ENCODE measurements around the gene KDM5C. TPM values are rescaled to one million over a fixed set of nuclear protein-coding genes. Genes with fewer than 3 reads are reported as not detected.

KDM5C gene
- total and polyA plus RNA-seq, 8 donors = 26.8 to 70.5 (median 40.3) TPM

GRCh38 chrX:53262189-53262917 is 37.3 kb upstream of the KDM5C start:
- 63 to 82% methylated on average over 7 of the region's 7 CpGs for WGBS, 2 donors
- Histone ChIP-seq H3K9me3 (no peaks in the 10 kb centered on the region), H3K27ac (no peak overlapping the region), H3K4me1 (no peaks in the 10 kb centered on the region), H3K4me3 (no peak overlapping the region), H3K27me3 (no peaks in the 10 kb centered on the region), H3K36me3 (no peaks in the 10 kb centered on the region)
- ATAC-seq (no peak), FAIRE-seq (no peak), DNase-seq (no peak)
- no peak for TF ChIP-seq CTCF (IDR thresholded peaks at IDR 0.05)
- intact Hi-C loops (cut with DNase I) = no loop called here

GRCh38 chrX:53261355-53261972 is 36.5 kb upstream of the KDM5C start:
- DNase-seq (no peak), FAIRE-seq (no peak), ATAC-seq (no peak)
- Histone ChIP-seq H3K4me3 (no peak overlapping the region), H3K9me3 (no peaks in the 10 kb centered on the region), H3K36me3 (no peaks in the 10 kb centered on the region), H3K27ac (no peak overlapping the region), H3K4me1 (no peaks in the 10 kb centered on the region), H3K27me3 (no peaks in the 10 kb centered on the region)
- 52 to 73% methylated on average over 7 of the region's 7 CpGs for WGBS, 2 donors
- TF ChIP-seq CTCF (IDR thresholded peaks at IDR 0.05) = no peak
- intact Hi-C loops (cut with DNase I) = no loop called here

- no peak overlapping the region for H3K4me3 ChIP-seq
- no peaks in the 10 kb centered on the region for H3K27me3 ChIP-seq
- no peaks in the 10 kb centered on the region for H3K4me1 ChIP-seq
- H3K9me3 ChIP-seq = no peaks in the 10 kb centered on the region
- FAIRE-seq (no peak), ATAC-seq (no peak), DNase-seq (no peak)
- intact Hi-C loops (cut with DNase I) = no loop called here
- TF ChIP-seq CTCF (IDR thresholded peaks at IDR 0.05) = no peak
- H3K27ac ChIP-seq = no peak overlapping the region
- 74 to 77% methylated on average over 6 to 7 of the region's 7 CpGs for WGBS, 2 donors
- no peaks in the 10 kb centered on the region for H3K36me3 ChIP-seq
Observed at GRCh38 chrX:53260836-53261235, 35.8 kb upstream of the KDM5C start.

- ATAC-seq (no peak), FAIRE-seq (no peak), DNase-seq (no peak)
- no peaks in the 10 kb centered on the region for H3K36me3 ChIP-seq
- H3K4me3 ChIP-seq = no peak overlapping the region
- no peaks in the 10 kb centered on the region for H3K9me3 ChIP-seq
- H3K4me1 ChIP-seq = no peaks in the 10 kb centered on the region
- intact Hi-C loops (cut with DNase I) = no loop called here
- no peak overlapping the region for H3K27ac ChIP-seq
- WGBS, 2 donors = 80 to 91% methylated on average over 6 of the region's 6 CpGs
- no peaks in the 10 kb centered on the region for H3K27me3 ChIP-seq
- TF ChIP-seq CTCF (IDR thresholded peaks at IDR 0.05) = no peak
Observed at GRCh38 chrX:53257670-53258423, 32.8 kb upstream of the KDM5C start.

Data from pancreas (tissue), 10 donors.